ENCODE results near the gene PIWIL4. TPM values are rescaled to one million over a fixed set of nuclear protein-coding genes. Genes with fewer than 3 reads are reported as not detected.
A peak's percentile ranks its signal among the peaks of the same experiment; 100 is the strongest.

PIWIL4 gene
- total RNA-seq, 1 experiment from 2014 or later, result not detected

GRCh38 chr11:94648789-94649188 is 81.6 kb downstream of the PIWIL4 start:
- H3K23ac ChIP-seq (ENCODE audit: insufficient read length, low read depth, low read length), result no peak overlapping the region
- no peak overlapping the region for H3T11ph ChIP-seq (ENCODE audit: low read length)
- H3K4ac ChIP-seq (ENCODE audit: low read depth, low read length), result no peak overlapping the region
- peak overlapping the region; percentile 98 for H3K27ac ChIP-seq (ENCODE audit: insufficient read length, low read depth, low read length)
- H2BK20ac ChIP-seq (ENCODE audit: low read depth, low read length, poor library complexity, severe bottlenecking), result no peak overlapping the region
- H4K5ac ChIP-seq (ENCODE audit: insufficient read length, low read depth, low read length), result no peak overlapping the region
- H2BK120ac ChIP-seq (ENCODE audit: low read depth, low read length, poor library complexity, severe bottlenecking), result no peak overlapping the region
- peaks cover 16% of the 10 kb centered on the region; the same call in 1 of the 2 replicates for H3K79me2 ChIP-seq (ENCODE audit: insufficient read depth, low read length)
- no peak overlapping the region for H4K8ac ChIP-seq (replicated peaks; ENCODE audit: insufficient read length, low read depth, low read length)
- WGBS (ENCODE audit: extremely low coverage, insufficient read length, low lambda C conversion rate), result no CpG with 5 or more reads among the region's 2 CpGs
- H3K27ac Mint-ChIP-seq, result peak overlapping the region in 1 of 3 experiments; percentile 85; a peak in 4 of 7 replicates
- DNase-seq, result no peak
- H3K27me3 Mint-ChIP-seq (ENCODE audit: low read depth), result peaks cover 2% of the 10 kb centered on the region; the same call in 1 of the 2 replicates
- no peak overlapping the region for H4K91ac ChIP-seq (ENCODE audit: insufficient read length, low read depth, low read length)
- no peak overlapping the region for H3K18ac ChIP-seq (ENCODE audit: insufficient read length, low read depth, low read length)
- H3K9me3 Mint-ChIP-seq, result no peaks in the 10 kb centered on the region; a peak in 1 of 5 replicates
- H3K4me1 ChIP-seq (ENCODE audit: insufficient read depth, low read length), result peaks cover 11% of the 10 kb centered on the region
- no peaks in the 10 kb centered on the region for H4K20me1 ChIP-seq (ENCODE audit: control insufficient read depth, insufficient read depth, insufficient read length)
- H3K36me3 Mint-ChIP-seq (ENCODE audit: insufficient read depth in 1 of 3, low read depth in 3 of 3), result peaks cover 4 to 31% (median 18%) of the 10 kb centered on the region in 3 experiments; a peak in 6 of 7 replicates
- no peaks in the 10 kb centered on the region for H3K9me3 ChIP-seq (ENCODE audit: control insufficient read depth, low read depth, low read length)
- no peak overlapping the region for H3K56ac ChIP-seq (ENCODE audit: insufficient read length, low read depth, low read length)
- no peak overlapping the region for H2BK15ac ChIP-seq (ENCODE audit: low read depth, low read length)
- H3K4me3 Mint-ChIP-seq, result peak overlapping the region in 1 of 2 experiments; percentile 46; a peak in 2 of 5 replicates
- no peaks in the 10 kb centered on the region for H3K23me2 ChIP-seq (ENCODE audit: insufficient read length, low read depth, low read length, poor library complexity, severe bottlenecking)
- no peak overlapping the region for H2BK5ac ChIP-seq (ENCODE audit: insufficient read length, low read length)
- H3K14ac ChIP-seq (ENCODE audit: insufficient read depth, low read length), result no peak overlapping the region
- peaks cover 55 to 84% of the 10 kb centered on the region in 2 experiments for H3K4me1 Mint-ChIP-seq
- no peak overlapping the region for H2AFZ ChIP-seq (ENCODE audit: low read length)
- H2AK5ac ChIP-seq (ENCODE audit: insufficient read length, low read length), result peak overlapping the region; percentile 81
- TF ChIP-seq CTCF (conservative IDR thresholded peaks at IDR 0.05), result no peak
- H3K79me1 ChIP-seq (ENCODE audit: insufficient read depth, low read depth, low read length, poor library complexity, severe bottlenecking), result no peaks in the 10 kb centered on the region
- peak overlapping the region; percentile 62 for H3K9ac ChIP-seq (ENCODE audit: extremely low read depth, insufficient read length, low read length)
- no peaks in the 10 kb centered on the region for H3K27me3 ChIP-seq (ENCODE audit: insufficient read depth, low read length)
- no peak overlapping the region for H2BK12ac ChIP-seq (ENCODE audit: insufficient read length, low read depth, low read length)
- peak overlapping the region; percentile 72 for H3K4me2 ChIP-seq (ENCODE audit: insufficient read depth, insufficient read length, low read length)
